NCI-H1048 (cell line): ENCODE measurements around the gene NOX1.
"Not testable (repeated sequence)": the region's sequence is repeated elsewhere in the genome, so short reads cannot be mapped to it uniquely, and the experiment has no call there.

Experiments
- DNase-seq: peaks from one replicate; lab custom pipeline; 2025; lab: John Stamatoyannopoulos, UW

NOX1 gene

DNA sequence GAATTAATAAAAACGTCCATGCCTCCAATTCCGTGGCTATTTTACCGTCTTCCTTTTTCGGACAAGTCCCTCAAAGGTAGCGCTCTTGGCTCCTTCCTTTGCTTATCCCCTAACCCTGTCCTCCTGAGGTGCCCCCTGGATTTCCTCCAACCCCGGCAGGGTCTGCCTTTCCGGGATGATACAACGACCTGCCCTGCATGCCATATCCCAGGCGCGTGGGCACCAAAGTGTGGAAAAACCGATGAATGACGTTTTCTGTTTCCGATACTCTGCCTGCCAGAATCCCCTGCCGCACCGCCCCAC is 54.7 kb downstream of the NOX1 start:
- no peak for DNase-seq

GRCh38 chrX:100817340-100817739 is 56.8 kb downstream of the NOX1 start:
- DNase-seq = no peak

- DNase-seq = no peak
Measured at GRCh38 chrX:100812216-100813158, 61.7 kb downstream of the NOX1 start.

DNA sequence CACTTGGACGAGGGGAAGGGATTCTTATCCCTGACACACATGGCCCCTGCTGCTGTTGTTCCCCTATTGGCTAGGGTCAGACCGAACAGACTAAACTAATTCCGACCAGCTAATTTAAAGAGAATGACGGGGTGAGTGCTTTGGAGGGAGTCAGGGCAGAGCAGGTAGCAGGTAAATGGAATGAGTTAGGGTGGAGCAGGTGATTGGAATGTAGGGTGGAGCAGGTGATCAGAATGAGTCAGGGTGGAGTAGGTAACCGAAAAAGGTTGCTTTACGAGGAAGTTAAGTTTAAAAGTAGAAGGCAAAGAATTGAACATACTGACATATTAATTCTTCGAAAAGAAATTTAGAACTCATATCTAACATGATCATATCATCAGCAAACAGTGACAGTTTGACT is 65.9 kb downstream of the NOX1 start:
- DNase-seq = not testable (repeated sequence)

DNA sequence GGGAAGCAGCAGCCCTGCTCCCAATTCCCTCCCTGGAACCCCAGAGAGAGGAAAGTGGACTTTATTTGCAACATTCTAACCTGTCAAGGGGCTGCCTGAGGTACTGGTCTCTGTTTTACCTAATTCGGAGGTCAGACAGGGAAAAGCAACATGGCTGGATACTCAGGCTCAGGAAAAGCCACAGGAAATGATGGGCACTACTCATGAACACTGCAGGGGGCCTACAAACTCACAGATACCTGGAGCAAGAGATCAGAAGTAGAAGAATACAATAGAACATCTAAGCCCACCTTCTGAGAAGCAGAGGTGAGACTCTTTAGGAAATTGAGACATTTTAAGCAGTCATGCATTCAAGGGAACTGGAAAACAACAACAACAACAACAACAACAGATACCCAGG is 69.4 kb downstream of the NOX1 start:
- no peak for DNase-seq

- DNase-seq = no peak
Measured at GRCh38 chrX:100802843-100803242, 71.3 kb downstream of the NOX1 start.

- DNase-seq = no peak
Measured at GRCh38 chrX:100798484-100799214, 75.5 kb downstream of the NOX1 start.

DNA sequence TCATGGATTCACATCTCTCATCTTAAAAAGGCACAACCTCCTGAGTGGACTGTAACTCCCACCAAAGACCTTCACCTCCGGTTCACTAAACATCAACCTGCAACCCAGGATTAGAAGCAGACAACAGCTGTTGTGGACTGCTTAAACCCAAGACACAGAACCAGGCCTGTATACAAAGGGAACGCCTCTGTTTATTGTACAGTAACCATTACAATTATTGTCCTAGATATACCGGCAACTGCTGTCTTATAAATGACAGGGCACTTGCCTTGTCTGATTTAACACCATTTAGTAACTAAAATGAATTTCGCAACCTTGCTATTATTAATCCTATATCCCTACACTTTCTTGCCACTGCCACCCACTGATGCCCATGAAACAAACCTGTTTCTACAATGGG is 76.8 kb downstream of the NOX1 start:
- DNase-seq = no peak

DNA sequence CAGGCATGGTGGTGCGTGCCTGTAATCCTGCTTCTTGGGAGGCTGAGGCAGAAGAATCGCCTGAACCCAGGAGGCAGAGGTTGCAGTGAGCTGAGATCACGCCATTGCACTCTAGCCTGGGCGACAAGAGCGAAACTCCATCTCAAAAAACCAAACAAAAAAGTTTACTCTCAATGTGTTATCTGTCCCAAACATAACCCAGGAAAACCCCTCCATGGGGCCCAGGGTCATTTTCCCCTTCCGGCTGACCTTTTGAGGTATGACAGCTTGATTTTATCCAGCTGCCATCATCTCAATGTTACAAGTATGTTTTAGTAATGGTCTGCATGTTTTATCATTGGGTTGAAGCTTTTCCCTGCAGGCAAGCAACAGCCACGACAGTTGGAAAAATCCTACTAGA is 77.8 kb downstream of the NOX1 start:
- not testable (repeated sequence) for DNase-seq
